Measurements from ENCODE around the gene MORN1.

GRCh38 chr1:2271841-2272655, 119.3 kb downstream of the MORN1 start:
- TF ChIP-seq, protein P1, sequence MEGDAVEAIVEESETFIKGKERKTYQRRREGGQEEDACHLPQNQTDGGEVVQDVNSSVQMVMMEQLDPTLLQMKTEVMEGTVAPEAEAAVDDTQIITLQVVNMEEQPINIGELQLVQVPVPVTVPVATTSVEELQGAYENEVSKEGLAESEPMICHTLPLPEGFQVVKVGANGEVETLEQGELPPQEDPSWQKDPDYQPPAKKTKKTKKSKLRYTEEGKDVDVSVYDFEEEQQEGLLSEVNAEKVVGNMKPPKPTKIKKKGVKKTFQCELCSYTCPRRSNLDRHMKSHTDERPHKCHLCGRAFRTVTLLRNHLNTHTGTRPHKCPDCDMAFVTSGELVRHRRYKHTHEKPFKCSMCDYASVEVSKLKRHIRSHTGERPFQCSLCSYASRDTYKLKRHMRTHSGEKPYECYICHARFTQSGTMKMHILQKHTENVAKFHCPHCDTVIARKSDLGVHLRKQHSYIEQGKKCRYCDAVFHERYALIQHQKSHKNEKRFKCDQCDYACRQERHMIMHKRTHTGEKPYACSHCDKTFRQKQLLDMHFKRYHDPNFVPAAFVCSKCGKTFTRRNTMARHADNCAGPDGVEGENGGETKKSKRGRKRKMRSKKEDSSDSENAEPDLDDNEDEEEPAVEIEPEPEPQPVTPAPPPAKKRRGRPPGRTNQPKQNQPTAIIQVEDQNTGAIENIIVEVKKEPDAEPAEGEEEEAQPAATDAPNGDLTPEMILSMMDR (IDR thresholded peaks at IDR 0.05): no peak
- TF ChIP-seq POLR2AphosphoS5 (IDR thresholded peaks at IDR 0.05) (no peak), EP300 (IDR thresholded peaks at IDR 0.05) (no peak), POLR2A (IDR thresholded peaks at IDR 0.05) (no peak)
